ENCODE results near the gene MED6.

The MED6 gene

DNA sequence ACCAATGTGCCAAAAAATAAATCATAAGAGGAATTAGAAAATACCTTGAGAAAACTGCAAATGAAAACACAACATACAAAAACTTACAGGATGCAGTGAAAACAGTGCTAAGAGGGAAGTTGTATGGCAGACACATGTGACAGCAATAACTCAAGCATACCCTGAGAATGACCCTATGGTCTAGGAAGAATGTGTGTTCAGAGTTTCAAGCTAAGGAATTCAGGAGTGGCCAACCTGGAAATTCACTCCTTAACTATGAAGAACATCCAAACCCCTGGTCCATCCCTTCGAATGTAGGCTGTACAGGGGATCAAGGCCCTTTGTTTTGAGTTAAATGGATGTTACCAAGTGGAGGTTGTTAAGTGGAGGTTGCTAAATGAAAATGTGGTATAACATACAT lies 24.5 kb upstream of the MED6 start:
- Histone ChIP-seq H3K27me3 (ENCODE audit: insufficient read depth, low read length, poor library complexity, severe bottlenecking) (peaks cover 6% of the 10 kb centered on the region), H3K4me3 (ENCODE audit: low read length, poor library complexity, severe bottlenecking) (no peak overlapping the region), H3K79me2 (ENCODE audit: insufficient read depth, low read length) (no peaks in the 10 kb centered on the region), H3K4me1 (ENCODE audit: insufficient read depth, low read length, poor library complexity, severe bottlenecking) (no peaks in the 10 kb centered on the region), H3K4me2 (ENCODE audit: low read depth, low read length, poor library complexity, severe bottlenecking) (no peak overlapping the region), H3K36me3 (ENCODE audit: insufficient read depth, low read length) (no peaks in the 10 kb centered on the region), H3K9ac (ENCODE audit: low read depth, low read length, poor library complexity, severe bottlenecking) (no peak overlapping the region), H4K20me1 (ENCODE audit: insufficient read depth, low read length, poor library complexity, severe bottlenecking) (no peaks in the 10 kb centered on the region), H2AFZ (ENCODE audit: low read length) (no peak overlapping the region), H3K9me3 (ENCODE audit: insufficient read depth, low read depth, low read length) (peaks cover 12% of the 10 kb centered on the region), H3K9me2 (replicated peaks; ENCODE audit: low read depth, low read length) (no peaks in the 10 kb centered on the region), H3F3A (ENCODE audit: low read depth) (no peaks in the 10 kb centered on the region)
- TF ChIP-seq, protein P1, sequence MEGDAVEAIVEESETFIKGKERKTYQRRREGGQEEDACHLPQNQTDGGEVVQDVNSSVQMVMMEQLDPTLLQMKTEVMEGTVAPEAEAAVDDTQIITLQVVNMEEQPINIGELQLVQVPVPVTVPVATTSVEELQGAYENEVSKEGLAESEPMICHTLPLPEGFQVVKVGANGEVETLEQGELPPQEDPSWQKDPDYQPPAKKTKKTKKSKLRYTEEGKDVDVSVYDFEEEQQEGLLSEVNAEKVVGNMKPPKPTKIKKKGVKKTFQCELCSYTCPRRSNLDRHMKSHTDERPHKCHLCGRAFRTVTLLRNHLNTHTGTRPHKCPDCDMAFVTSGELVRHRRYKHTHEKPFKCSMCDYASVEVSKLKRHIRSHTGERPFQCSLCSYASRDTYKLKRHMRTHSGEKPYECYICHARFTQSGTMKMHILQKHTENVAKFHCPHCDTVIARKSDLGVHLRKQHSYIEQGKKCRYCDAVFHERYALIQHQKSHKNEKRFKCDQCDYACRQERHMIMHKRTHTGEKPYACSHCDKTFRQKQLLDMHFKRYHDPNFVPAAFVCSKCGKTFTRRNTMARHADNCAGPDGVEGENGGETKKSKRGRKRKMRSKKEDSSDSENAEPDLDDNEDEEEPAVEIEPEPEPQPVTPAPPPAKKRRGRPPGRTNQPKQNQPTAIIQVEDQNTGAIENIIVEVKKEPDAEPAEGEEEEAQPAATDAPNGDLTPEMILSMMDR (conservative IDR thresholded peaks at IDR 0.05; ENCODE audit: low read length) = no peak
- no peak for TF ChIP-seq EZH2phosphoT487 (IDR thresholded peaks at IDR 0.05; ENCODE audit: borderline replicate concordance)

DNA sequence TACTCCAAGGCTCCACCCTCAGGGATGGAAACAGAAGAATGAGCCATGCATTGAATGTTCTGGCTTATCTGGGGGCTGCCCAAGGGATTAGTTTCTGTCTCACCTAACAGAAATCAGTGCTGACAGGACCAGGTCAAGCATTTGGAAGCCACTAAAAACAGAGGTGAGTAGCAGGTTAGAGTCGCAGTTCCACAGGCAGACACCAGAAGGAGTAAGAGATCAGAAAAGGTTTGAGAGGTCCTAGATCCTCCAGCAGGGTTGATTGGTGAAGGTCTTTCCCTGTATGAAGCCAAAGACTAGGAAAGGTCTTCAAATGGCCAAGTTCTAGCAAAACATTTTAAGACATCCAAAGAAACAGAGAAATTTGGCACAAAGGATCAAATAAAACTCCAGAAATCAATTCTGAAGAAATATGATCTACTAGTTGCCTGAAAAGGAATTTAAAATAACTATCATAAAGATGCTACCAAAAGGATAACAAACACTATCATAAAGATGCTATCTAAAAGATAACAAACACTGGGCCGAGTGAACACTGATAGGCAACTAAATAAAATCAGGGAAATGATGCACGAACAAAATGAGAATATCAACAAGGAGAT lies 21.8 kb upstream of the MED6 start:
- Histone ChIP-seq H3K4me3 (ENCODE audit: low read length, poor library complexity, severe bottlenecking) (no peak overlapping the region), H2AFZ (ENCODE audit: low read length) (no peak overlapping the region), H3K4me1 (ENCODE audit: insufficient read depth, low read length, poor library complexity, severe bottlenecking) (no peaks in the 10 kb centered on the region), H3K27me3 (ENCODE audit: insufficient read depth, low read length, poor library complexity, severe bottlenecking) (peaks cover 3% of the 10 kb centered on the region), H3K79me2 (ENCODE audit: insufficient read depth, low read length) (no peaks in the 10 kb centered on the region), H3K4me2 (ENCODE audit: low read depth, low read length, poor library complexity, severe bottlenecking) (no peak overlapping the region), H3F3A (ENCODE audit: low read depth) (no peaks in the 10 kb centered on the region), H3K36me3 (ENCODE audit: insufficient read depth, low read length) (no peaks in the 10 kb centered on the region), H3K9me2 (replicated peaks; ENCODE audit: low read depth, low read length) (no peaks in the 10 kb centered on the region), H3K9me3 (ENCODE audit: insufficient read depth, low read depth, low read length) (peaks cover 12% of the 10 kb centered on the region), H3K9ac (ENCODE audit: low read depth, low read length, poor library complexity, severe bottlenecking) (no peak overlapping the region), H4K20me1 (ENCODE audit: insufficient read depth, low read length, poor library complexity, severe bottlenecking) (no peaks in the 10 kb centered on the region)
- no peak for TF ChIP-seq EZH2phosphoT487 (IDR thresholded peaks at IDR 0.05; ENCODE audit: borderline replicate concordance)
- TF ChIP-seq, protein P1 (conservative IDR thresholded peaks at IDR 0.05; ENCODE audit: low read length) = peak; percentile 91

DNA sequence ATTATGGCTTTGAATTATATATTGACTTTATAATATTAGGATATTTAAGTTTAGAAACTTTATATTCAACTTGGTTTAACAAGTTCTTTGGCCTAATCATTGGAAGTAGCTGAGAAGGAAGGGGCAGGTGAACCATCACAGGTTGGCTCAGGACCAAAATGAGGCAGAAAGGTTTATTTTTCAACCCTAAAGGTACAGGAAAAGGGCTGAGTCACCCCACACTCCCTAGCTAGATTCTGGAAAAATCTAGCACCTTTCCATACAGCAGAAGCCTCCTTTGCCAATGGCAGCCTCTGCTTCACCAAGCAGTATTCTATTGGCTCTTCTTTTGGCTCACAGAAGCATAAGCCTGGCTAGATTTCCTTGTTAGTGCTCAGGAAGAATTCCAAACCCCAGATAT lies 19.3 kb upstream of the MED6 start:
- H3F3A ChIP-seq (ENCODE audit: low read depth) = no peaks in the 10 kb centered on the region
- H3K4me1 ChIP-seq (ENCODE audit: insufficient read depth, low read length, poor library complexity, severe bottlenecking) = no peaks in the 10 kb centered on the region

More for the DNA sequence above, 19.3 kb upstream of the MED6 start:
- no peaks in the 10 kb centered on the region for H3K27me3 ChIP-seq (ENCODE audit: insufficient read depth, low read length, poor library complexity, severe bottlenecking)
- no peak overlapping the region for H2AFZ ChIP-seq (ENCODE audit: low read length)
- no peaks in the 10 kb centered on the region for H3K9me3 ChIP-seq (ENCODE audit: insufficient read depth, low read depth, low read length)
- no peaks in the 10 kb centered on the region for H3K79me2 ChIP-seq (ENCODE audit: insufficient read depth, low read length)
- no peak overlapping the region for H3K4me2 ChIP-seq (ENCODE audit: low read depth, low read length, poor library complexity, severe bottlenecking)
- no peaks in the 10 kb centered on the region for H4K20me1 ChIP-seq (ENCODE audit: insufficient read depth, low read length, poor library complexity, severe bottlenecking)
- no peaks in the 10 kb centered on the region for H3K9me2 ChIP-seq (replicated peaks; ENCODE audit: low read depth, low read length)
- H3K36me3 ChIP-seq (ENCODE audit: insufficient read depth, low read length) = no peaks in the 10 kb centered on the region
- H3K9ac ChIP-seq (ENCODE audit: low read depth, low read length, poor library complexity, severe bottlenecking) = no peak overlapping the region
- TF ChIP-seq, protein P1 (conservative IDR thresholded peaks at IDR 0.05; ENCODE audit: low read length) = no peak
- TF ChIP-seq EZH2phosphoT487 (IDR thresholded peaks at IDR 0.05; ENCODE audit: borderline replicate concordance) = no peak
- no peak overlapping the region for H3K4me3 ChIP-seq (ENCODE audit: low read length, poor library complexity, severe bottlenecking)
